Neuronal stem cell (in vitro differentiated cells): ENCODE measurements around the gene SERPINA1.

Source experiments
- DNase-seq: peaks from one replicate; pipeline ENCODE4 v3.0.0-alpha.2; 2013; ENCODE audit warnings: low spot score
- H2AFZ ChIP-seq: one replicate; pipeline ENCODE4 v1.6.1; 2013; ENCODE audit warnings: mild to moderate bottlenecking, low read length, inconsistent platforms
- H2AK5ac ChIP-seq: 2 replicates; pipeline ENCODE4 v1.6.1; 2013; ENCODE audit warnings: low read depth, mild to moderate bottlenecking, inconsistent platforms, low read length, moderate library complexity, mixed read lengths
- H2BK120ac ChIP-seq: 2 replicates; pipeline ENCODE4 v1.6.1; 2013; ENCODE audit warnings: low read depth, mild to moderate bottlenecking, inconsistent platforms, low read length, moderate library complexity, mixed read lengths
- H2BK12ac ChIP-seq: one replicate; pipeline ENCODE4 v1.6.1; 2013; ENCODE audit warnings: low read length, inconsistent platforms
- H2BK15ac ChIP-seq: 2 replicates; pipeline ENCODE4 v1.6.1; 2013; ENCODE audit warnings: mild to moderate bottlenecking, low read length, inconsistent platforms, mixed read lengths
- H2BK5ac ChIP-seq: one replicate; pipeline ENCODE4 v1.6.1; 2013; ENCODE audit warnings: inconsistent platforms, mild to moderate bottlenecking, low read length, moderate library complexity
- H3K14ac ChIP-seq: one replicate; pipeline ENCODE4 v1.6.1; 2013; ENCODE audit warnings: low read length, inconsistent platforms
- H3K18ac ChIP-seq: 2 replicates; pipeline ENCODE4 v1.6.1; 2013; ENCODE audit warnings: low read length, inconsistent platforms
- H3K23ac ChIP-seq: 2 replicates; pipeline ENCODE4 v1.6.1; 2013; ENCODE audit warnings: low read depth, mild to moderate bottlenecking, mixed read lengths, low read length, inconsistent platforms; ENCODE audit not compliant: poor library complexity
- H3K27ac ChIP-seq: replicated peaks from 3 replicates; pipeline ENCODE4 v1.5.1; 2013; ENCODE audit warnings: low read length, inconsistent platforms
- H3K27me3 ChIP-seq, 3 experiments: 2 replicates each; pipeline ENCODE4 v1.6.1; 2013; ENCODE audit warnings: low read length in 3 of 3, mild to moderate bottlenecking in 2 of 3, inconsistent platforms in 1 of 3, low read depth in 1 of 3, mixed read lengths in 1 of 3, moderate library complexity in 1 of 3; ENCODE audit not compliant: control insufficient read depth in 3 of 3, insufficient read depth in 3 of 3
- H3K36me3 ChIP-seq, 2 donors: replicated peaks in 1 of 2; 2 replicates each; pipeline ENCODE4 v1.6.1; 2013; ENCODE audit warnings: low read length in 2 of 2; ENCODE audit not compliant: control insufficient read depth in 2 of 2, insufficient read depth in 2 of 2
- H3K4ac ChIP-seq: 2 replicates; pipeline ENCODE4 v1.6.1; 2013; ENCODE audit warnings: inconsistent platforms, mild to moderate bottlenecking, low read length, moderate library complexity
- H3K4me1 ChIP-seq, 2 donors: 1 replicate in 1 of 2; 2 replicates in 1 of 2; pipeline ENCODE4 v1.6.1; 2013; ENCODE audit warnings: low read length in 2 of 2, low read depth in 1 of 2; ENCODE audit not compliant: control insufficient read depth in 2 of 2, insufficient read depth in 1 of 2
- H3K4me2 ChIP-seq: one replicate; pipeline ENCODE4 v1.6.1; 2013; ENCODE audit warnings: mild to moderate bottlenecking, low read length, inconsistent platforms; ENCODE audit not compliant: insufficient read depth, poor library complexity, severe bottlenecking
- H3K4me3 ChIP-seq, 2 donors: 2 replicates each; pipeline ENCODE4 v1.5.1; 2013; ENCODE audit warnings: low read length in 2 of 2, mild to moderate bottlenecking in 2 of 2, inconsistent platforms in 1 of 2, moderate library complexity in 1 of 2
- H3K79me1 ChIP-seq: one replicate; pipeline ENCODE4 v1.6.1; 2013; ENCODE audit warnings: low read depth, mild to moderate bottlenecking, inconsistent platforms, low read length, moderate library complexity
- H3K9ac ChIP-seq: one replicate; pipeline ENCODE4 v1.6.1; 2013; ENCODE audit warnings: mild to moderate bottlenecking, low read depth, low read length, inconsistent platforms; ENCODE audit not compliant: poor library complexity
- H3K9me3 ChIP-seq, 2 donors: replicated peaks in 1 of 2; 2 replicates each; pipeline versions ENCODE3 to v1.6.1; 2013; ENCODE audit warnings: low read length in 2 of 2, mild to moderate bottlenecking in 2 of 2, inconsistent platforms in 1 of 2, low read depth in 1 of 2, mixed read lengths in 1 of 2, moderate library complexity in 1 of 2; ENCODE audit not compliant: control insufficient read depth in 2 of 2, insufficient read depth in 1 of 2
- H4K8ac ChIP-seq: one replicate; pipeline ENCODE4 v1.6.1; 2013; ENCODE audit warnings: low read depth, mild to moderate bottlenecking, inconsistent platforms, low read length, moderate library complexity
- H4K91ac ChIP-seq: one replicate; pipeline ENCODE4 v1.6.1; 2013; ENCODE audit warnings: low read length, low read depth, mild to moderate bottlenecking, inconsistent platforms; ENCODE audit not compliant: poor library complexity
- WGBS, 2 donors: extraction: QIAGEN DNeasy Blood & Tissue Kit; methylation state at CpG; one replicate each; pipeline ENCODE4 v1.1.7; 2013; ENCODE audit warnings: missing lambda C conversion rate in 2 of 2, mixed read lengths in 1 of 2; ENCODE audit not compliant: insufficient read length in 2 of 2, insufficient replicate concordance in 1 of 2; ENCODE audit errors: extremely low coverage in 2 of 2; 5-methylcytosine and 5-hydroxymethylcytosine counted together

Gene SERPINA1

GRCh38 chr14:94398182-94398479 lies 9.7 kb upstream of the SERPINA1 start:
- WGBS, 2 donors: no CpG with 5 or more reads among the region's 4 CpGs
- Histone ChIP-seq H2AFZ (no peak overlapping the region), H3K9me3 (no peaks in the 10 kb centered on the region), H3K14ac (no peak overlapping the region), H4K8ac (no peak overlapping the region), H3K36me3 (no peaks in the 10 kb centered on the region), H3K4ac (no peak overlapping the region), H3K23ac (no peak overlapping the region), H3K79me1 (no peaks in the 10 kb centered on the region), H3K4me2 (no peak overlapping the region), H3K9ac (no peak overlapping the region), H2BK12ac (no peak overlapping the region), H3K27me3 (no peaks in the 10 kb centered on the region), H3K4me1 (peaks cover 0 to 7% of the 10 kb centered on the region in 2 donors), H2BK15ac (no peak overlapping the region), H2BK120ac (no peak overlapping the region), H4K91ac (no peak overlapping the region), H3K27ac (no peak overlapping the region), H2AK5ac (no peak overlapping the region), H3K4me3 (no peak overlapping the region), H2BK5ac (no peak overlapping the region), H3K18ac (no peak overlapping the region)
- DNase-seq: no peak

- no peak overlapping the region for H2AK5ac ChIP-seq
- no peak overlapping the region for H2BK12ac ChIP-seq
- H3K14ac ChIP-seq: no peak overlapping the region
- no peak overlapping the region for H2BK120ac ChIP-seq
- H4K8ac ChIP-seq: no peak overlapping the region
- H4K91ac ChIP-seq: no peak overlapping the region
- no peak overlapping the region for H2BK5ac ChIP-seq
- no peak overlapping the region for H2BK15ac ChIP-seq
- no peak overlapping the region for H3K4ac ChIP-seq
- no peaks in the 10 kb centered on the region for H3K27me3 ChIP-seq
- no peak for DNase-seq
- H3K4me3 ChIP-seq: no peak overlapping the region
- no peaks in the 10 kb centered on the region for H3K36me3 ChIP-seq
- H2AFZ ChIP-seq: no peak overlapping the region
- no peak overlapping the region for H3K27ac ChIP-seq
- no peaks in the 10 kb centered on the region for H3K9me3 ChIP-seq
- no peaks in the 10 kb centered on the region for H3K79me1 ChIP-seq
- no CpG with 5 or more reads among the region's 9 CpGs for WGBS, 2 donors
- H3K23ac ChIP-seq: no peak overlapping the region
- no peak overlapping the region for H3K4me2 ChIP-seq
- H3K9ac ChIP-seq: no peak overlapping the region
- no peak overlapping the region for H3K18ac ChIP-seq
- peaks cover 0 to 7% of the 10 kb centered on the region in 2 donors for H3K4me1 ChIP-seq
These were observed 9.1 kb upstream of the SERPINA1 start for GRCh38 chr14:94397289-94398181.

- no peak overlapping the region for H2AK5ac ChIP-seq
- H2AFZ ChIP-seq: no peak overlapping the region
- H3K27ac ChIP-seq: no peak overlapping the region
- H3K9me3 ChIP-seq: no peaks in the 10 kb centered on the region
- no peak overlapping the region for H3K14ac ChIP-seq
- H3K23ac ChIP-seq: no peak overlapping the region
- H3K18ac ChIP-seq: no peak overlapping the region
- no peak overlapping the region for H2BK12ac ChIP-seq
- H2BK120ac ChIP-seq: no peak overlapping the region
- H4K91ac ChIP-seq: no peak overlapping the region
- no peak overlapping the region for H4K8ac ChIP-seq
- H3K4me3 ChIP-seq: no peak overlapping the region
- H3K9ac ChIP-seq: no peak overlapping the region
- DNase-seq: no peak
- H3K79me1 ChIP-seq: no peaks in the 10 kb centered on the region
- H2BK15ac ChIP-seq: no peak overlapping the region
- no peak overlapping the region for H2BK5ac ChIP-seq
- H3K4me2 ChIP-seq: no peak overlapping the region
- peaks cover 0 to 7% of the 10 kb centered on the region in 2 donors for H3K4me1 ChIP-seq
- H3K27me3 ChIP-seq: no peaks in the 10 kb centered on the region
- H3K4ac ChIP-seq: no peak overlapping the region
- H3K36me3 ChIP-seq: no peaks in the 10 kb centered on the region
These were observed 8.3 kb upstream of the SERPINA1 start for GRCh38 chr14:94396628-94397225.

- Histone ChIP-seq H3K4me2 (no peak overlapping the region), H3K9ac (no peak overlapping the region), H2BK120ac (no peak overlapping the region), H2AFZ (no peak overlapping the region), H3K4ac (no peak overlapping the region), H2BK15ac (no peak overlapping the region), H2BK5ac (no peak overlapping the region), H2AK5ac (no peak overlapping the region), H3K79me1 (no peaks in the 10 kb centered on the region), H3K14ac (no peak overlapping the region), H3K27ac (no peak overlapping the region), H4K8ac (no peak overlapping the region), H3K4me3 (no peak overlapping the region), H3K4me1 (peaks cover 0 to 7% of the 10 kb centered on the region in 2 donors), H3K36me3 (no peaks in the 10 kb centered on the region), H2BK12ac (no peak overlapping the region), H4K91ac (no peak overlapping the region), H3K27me3 (no peaks in the 10 kb centered on the region), H3K9me3 (no peaks in the 10 kb centered on the region), H3K23ac (no peak overlapping the region), H3K18ac (no peak overlapping the region)
- DNase-seq: no peak
- no CpG with 5 or more reads among the region's 5 CpGs for WGBS, 2 donors
These were observed 7.6 kb upstream of the SERPINA1 start for GRCh38 chr14:94395888-94396574.
